Liver (tissue), 9 donors: ENCODE results near the gene CDH13. TPM values are rescaled to one million over a fixed set of nuclear protein-coding genes. Genes with fewer than 3 reads are reported as not detected.

ENCODE experiments used
- DNase-seq: peaks from one replicate; pipeline ENCODE4 v3.0.0-alpha.2; 2017; ENCODE audit warnings: low spot score
- H3K27ac ChIP-seq, 2 donors: one replicate each; pipeline ENCODE4 v1.7.0; 2013; ENCODE audit warnings: inconsistent platforms in 2 of 2, low read length in 2 of 2, control low read depth in 1 of 2, low read depth in 1 of 2, mild to moderate bottlenecking in 1 of 2
- H3K27me3 ChIP-seq, 4 donors: one replicate each; pipeline versions ENCODE4 v1.6.1 to v1.7.0; 2013; ENCODE audit warnings: low read length in 3 of 4, inconsistent platforms in 1 of 4, mild to moderate bottlenecking in 1 of 4, moderate library complexity in 1 of 4; ENCODE audit not compliant: control insufficient read depth in 4 of 4, insufficient read depth in 4 of 4
- H3K36me3 ChIP-seq, 4 donors: one replicate each; pipeline versions ENCODE4 v1.6.1 to v1.7.0; 2013; ENCODE audit warnings: low read length in 3 of 4, mild to moderate bottlenecking in 3 of 4, low read depth in 1 of 4, moderate library complexity in 1 of 4; ENCODE audit not compliant: control insufficient read depth in 4 of 4, insufficient read depth in 3 of 4
- H3K4me1 ChIP-seq, 4 donors: one replicate each; pipeline versions ENCODE4 v1.6.1 to v1.7.0; 2013; ENCODE audit warnings: low read length in 3 of 4, mild to moderate bottlenecking in 3 of 4, moderate library complexity in 1 of 4; ENCODE audit not compliant: control insufficient read depth in 4 of 4, insufficient read depth in 4 of 4
- H3K4me3 ChIP-seq, 3 donors: one replicate each; pipeline versions ENCODE4 v1.6.1 to v1.7.0; 2013; ENCODE audit warnings: low read length in 3 of 3, control low read depth in 1 of 3, low read depth in 1 of 3, mild to moderate bottlenecking in 1 of 3
- H3K9ac ChIP-seq, 2 donors: one replicate each; pipeline ENCODE4 v1.7.0; 2013; ENCODE audit warnings: low read length in 2 of 2, mild to moderate bottlenecking in 2 of 2, moderate library complexity in 2 of 2, control low read depth in 1 of 2, low read depth in 1 of 2
- H3K9me3 ChIP-seq, 4 donors: one replicate each; pipeline versions ENCODE4 v1.6.1 to v1.7.0; 2013; ENCODE audit warnings: low read length in 3 of 4; ENCODE audit not compliant: control insufficient read depth in 4 of 4
- EGR1 ChIP-seq, 2 donors: IDR thresholded peaks; 2 replicates each; pipeline ENCODE4 v1.6.1; 2016 to 2018; ENCODE audit warnings: antibody characterized with exemption in 2 of 2, low read depth in 2 of 2
- FOXA1 ChIP-seq: IDR thresholded peaks from 2 replicates; pipeline ENCODE4 v1.6.1; 2016; ENCODE audit warnings: antibody characterized with exemption
- FOXA2 ChIP-seq: IDR thresholded peaks from 2 replicates; pipeline ENCODE4 v1.6.1; 2016; ENCODE audit warnings: antibody characterized with exemption
- GABPA ChIP-seq, 2 donors: IDR thresholded peaks in 1 of 2; conservative IDR thresholded peaks in 1 of 2; 2 replicates each; pipeline ENCODE4 v1.6.1; 2016; ENCODE audit warnings: antibody characterized with exemption in 2 of 2, mild to moderate bottlenecking in 1 of 2, moderate library complexity in 1 of 2
- HNF4G ChIP-seq: IDR thresholded peaks from 2 replicates; pipeline ENCODE4 v1.6.1; 2016; ENCODE audit warnings: antibody characterized with exemption
- JUND ChIP-seq, 2 donors: IDR thresholded peaks; 2 replicates each; pipeline ENCODE4 v1.6.1; 2016; ENCODE audit warnings: antibody characterized with exemption in 2 of 2
- NR2F2 ChIP-seq: IDR thresholded peaks from 2 replicates; pipeline ENCODE4 v1.6.1; 2016; ENCODE audit warnings: antibody characterized with exemption
- RAD21 ChIP-seq, 2 donors: IDR thresholded peaks; 2 replicates each; pipeline ENCODE4 v1.6.1; 2016; ENCODE audit warnings: antibody characterized with exemption in 2 of 2, mild to moderate bottlenecking in 2 of 2
- SP1 ChIP-seq: IDR thresholded peaks from 2 replicates; pipeline ENCODE4 v1.6.1; 2018; ENCODE audit warnings: antibody characterized with exemption, mild to moderate bottlenecking
- TAF1 ChIP-seq: conservative IDR thresholded peaks from 2 replicates; pipeline ENCODE4 v1.6.1; 2016; ENCODE audit warnings: antibody characterized with exemption, mild to moderate bottlenecking
- YY1 ChIP-seq: IDR thresholded peaks from 2 replicates; pipeline ENCODE4 v1.6.1; 2016; ENCODE audit warnings: antibody characterized with exemption, mild to moderate bottlenecking
- WGBS: extraction: QIAGEN DNeasy Blood & Tissue Kit; methylation state at CpG from one replicate; pipeline ENCODE4 v1.1.7; 2013; 5-methylcytosine and 5-hydroxymethylcytosine counted together
- polyA plus RNA-seq, 2 donors: library from polyadenylated mRNA; stranded (reverse) in 1 of 2; unstranded in 1 of 2; fragments of 200-250 nt in 1 of 2; fragments of >200 nt in 1 of 2; fragmentation: Nextera tagmentation in 1 of 2; extraction: Ambion mirVana in 1 of 2; gene quantifications; one replicate each; pipeline versions ENCODE4 v1.2.1 to v1.2.3, GENCODE V29; 2013 to 2015
- total RNA-seq, 2 donors: library from RNA; depleted of rRNA; stranded (reverse); fragments of >200 nt; gene quantifications; one replicate each; pipeline ENCODE4 v1.2.3, GENCODE V29; 2014
- TF ChIP-seq, protein P1 (sequence below): IDR thresholded peaks from 2 replicates; pipeline ENCODE4 v1.6.1; 2016; ENCODE audit warnings: antibody characterized with exemption
- TF ChIP-seq, protein P2 (sequence below): IDR thresholded peaks from 2 replicates; pipeline ENCODE4 v1.6.1; 2016; ENCODE audit warnings: antibody characterized with exemption, mild to moderate bottlenecking
- TF ChIP-seq, protein P3 (sequence below): IDR thresholded peaks from 2 replicates; pipeline ENCODE4 v1.6.1; 2016; ENCODE audit warnings: antibody characterized with exemption
- TF ChIP-seq, protein P4 (sequence below): fragments of 150-350 bp; IDR thresholded peaks from 2 replicates; pipeline ENCODE4 v1.5.1; 2017; ENCODE audit warnings: improper control_type of control experiment, low read depth, low read length; ENCODE audit not compliant: missing input control
- donor health status: healthy.
- donor health status: healthy.
- donor health status: healthy.
- donor health status: healthy.
- donor health status: healthy.

Gene CDH13
- total and polyA plus RNA-seq, 4 donors = 0.21 to 1.5 (median 0.58) TPM

DNA sequence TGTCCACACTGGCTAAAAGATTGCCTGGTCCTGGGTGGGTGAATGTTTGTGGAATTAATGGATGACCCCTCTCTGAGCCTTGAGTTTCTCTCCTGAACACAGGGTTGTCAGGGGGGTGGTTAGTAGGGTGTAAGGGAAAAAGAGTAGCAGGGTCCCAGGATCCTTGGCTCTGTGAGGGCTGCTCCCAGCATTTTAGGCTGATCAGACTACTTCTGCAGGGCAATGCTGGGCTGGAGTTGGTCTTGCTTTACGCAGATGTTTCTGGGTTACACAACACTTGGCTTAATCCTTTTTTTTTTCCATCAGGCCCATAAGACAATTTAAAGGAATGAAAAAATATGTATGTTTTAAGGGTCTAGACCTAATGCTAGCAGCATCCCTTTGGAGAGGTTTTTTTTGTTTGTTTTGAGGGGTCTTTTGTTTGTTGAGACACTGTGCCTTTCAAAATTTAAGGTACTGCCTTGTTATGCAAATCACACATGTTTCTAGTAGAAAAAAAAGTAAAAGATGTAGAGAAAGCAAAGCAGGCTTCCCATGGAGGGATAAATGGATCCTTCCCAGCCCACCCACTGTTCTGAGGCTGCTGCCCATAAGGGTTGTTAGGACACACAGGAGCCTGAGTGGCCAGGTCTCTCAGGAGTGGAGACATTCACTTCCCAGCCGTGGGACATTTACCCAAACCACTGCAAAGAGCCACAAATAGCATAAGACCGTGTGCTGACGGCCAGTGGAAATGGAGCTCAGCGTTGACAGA, 955.4 kb downstream of the CDH13 start:
- peaks cover 0 to 1% (median 0%) of the 10 kb centered on the region in 4 donors for H3K27me3 ChIP-seq
- TF ChIP-seq JUND (IDR thresholded peaks at IDR 0.05) (no peak), NR2F2 (no peak), YY1 (no peak), GABPA (IDR thresholded peaks at IDR 0.05 in 1 of 2, conservative IDR thresholded peaks at IDR 0.05 in 1 of 2) (no peak)
- H3K4me3 ChIP-seq = no peak overlapping the region
- WGBS = 70% methylated on average over 5 of the region's 5 CpGs
- H3K9me3 ChIP-seq = no peaks in the 10 kb centered on the region
- DNase-seq = no peak
- no peak overlapping the region for H3K9ac ChIP-seq
- no peak overlapping the region for H3K27ac ChIP-seq
- H3K36me3 ChIP-seq = no peaks in the 10 kb centered on the region
- H3K4me1 ChIP-seq = no peaks in the 10 kb centered on the region

DNA sequence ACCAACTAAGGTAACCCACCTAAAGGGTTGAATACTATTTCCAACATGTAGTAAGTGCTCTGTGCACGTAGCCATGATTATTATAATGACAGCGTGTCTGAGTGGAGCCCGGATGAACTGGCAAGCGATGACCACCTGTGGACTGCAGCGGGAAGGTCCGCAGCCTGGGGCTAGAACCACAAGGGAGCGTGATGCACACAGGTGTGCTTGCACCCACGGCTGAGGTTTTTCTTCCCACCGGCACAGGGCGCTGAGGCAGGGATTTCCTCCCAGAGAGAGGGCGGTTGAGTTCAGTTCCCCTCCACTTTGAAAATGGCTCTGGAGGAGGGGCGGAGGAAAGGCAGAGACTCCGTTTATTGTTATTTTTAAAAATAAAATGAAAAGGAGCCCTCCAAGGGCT, 959.3 kb downstream of the CDH13 start:
- Histone ChIP-seq H3K9ac (no peak overlapping the region), H3K27me3 (no peaks in the 10 kb centered on the region), H3K4me3 (no peak overlapping the region), H3K36me3 (no peaks in the 10 kb centered on the region), H3K27ac (no peak overlapping the region), H3K4me1 (no peaks in the 10 kb centered on the region), H3K9me3 (no peaks in the 10 kb centered on the region)
- TF ChIP-seq FOXA2 = no peak
- TF ChIP-seq TAF1 = no peak
- no peak for TF ChIP-seq HNF4G
- TF ChIP-seq EGR1 (IDR thresholded peaks at IDR 0.05; ENCODE audit: low read depth in 2 of 2) = no peak
- TF ChIP-seq, protein P1, sequence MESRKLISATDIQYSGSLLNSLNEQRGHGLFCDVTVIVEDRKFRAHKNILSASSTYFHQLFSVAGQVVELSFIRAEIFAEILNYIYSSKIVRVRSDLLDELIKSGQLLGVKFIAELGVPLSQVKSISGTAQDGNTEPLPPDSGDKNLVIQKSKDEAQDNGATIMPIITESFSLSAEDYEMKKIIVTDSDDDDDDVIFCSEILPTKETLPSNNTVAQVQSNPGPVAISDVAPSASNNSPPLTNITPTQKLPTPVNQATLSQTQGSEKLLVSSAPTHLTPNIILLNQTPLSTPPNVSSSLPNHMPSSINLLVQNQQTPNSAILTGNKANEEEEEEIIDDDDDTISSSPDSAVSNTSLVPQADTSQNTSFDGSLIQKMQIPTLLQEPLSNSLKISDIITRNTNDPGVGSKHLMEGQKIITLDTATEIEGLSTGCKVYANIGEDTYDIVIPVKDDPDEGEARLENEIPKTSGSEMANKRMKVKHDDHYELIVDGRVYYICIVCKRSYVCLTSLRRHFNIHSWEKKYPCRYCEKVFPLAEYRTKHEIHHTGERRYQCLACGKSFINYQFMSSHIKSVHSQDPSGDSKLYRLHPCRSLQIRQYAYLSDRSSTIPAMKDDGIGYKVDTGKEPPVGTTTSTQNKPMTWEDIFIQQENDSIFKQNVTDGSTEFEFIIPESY = no peak
- no peak for TF ChIP-seq JUND (IDR thresholded peaks at IDR 0.05)
- TF ChIP-seq RAD21 (IDR thresholded peaks at IDR 0.05) = no peak
- TF ChIP-seq FOXA1 = no peak
- no peak for TF ChIP-seq YY1
- no peak for DNase-seq
- 76% methylated on average over 13 of the region's 13 CpGs for WGBS

DNA sequence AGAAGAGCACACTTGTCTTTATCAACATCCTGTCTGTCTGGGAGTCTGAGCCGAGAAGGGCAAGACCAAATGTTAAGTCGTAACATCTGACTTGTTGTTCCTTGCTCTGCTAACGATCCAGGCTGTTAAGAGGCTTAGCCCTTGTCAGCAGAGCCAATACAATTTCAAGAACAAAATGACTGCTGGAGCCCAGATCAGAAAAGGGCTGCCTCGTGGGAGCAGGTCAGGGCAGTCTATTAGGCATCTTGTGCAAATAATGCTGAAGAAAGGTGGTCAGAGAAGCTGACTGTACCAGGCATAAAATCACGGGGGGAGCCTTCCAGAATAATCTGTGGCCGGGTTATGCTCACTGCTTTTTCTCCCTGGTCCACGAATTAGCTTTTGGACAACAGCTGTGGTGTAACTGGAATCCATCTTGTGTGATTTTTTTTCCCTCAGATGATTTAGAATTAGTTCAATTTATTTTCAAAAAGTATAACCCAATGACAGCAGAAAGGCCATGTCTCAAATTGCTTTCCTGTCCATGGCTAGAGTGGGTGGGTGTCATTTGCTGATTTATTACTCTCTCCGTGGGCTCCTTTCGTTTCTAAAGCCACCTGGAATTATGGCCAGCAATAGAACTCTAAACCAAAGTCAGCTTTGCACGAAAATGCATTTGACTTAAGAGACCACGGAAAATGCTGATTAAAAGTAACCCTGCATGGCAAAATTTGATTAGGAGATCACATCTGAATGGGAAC, 959.9 kb downstream of the CDH13 start:
- DNase-seq = no peak
- WGBS = 37% methylated on average over 11 of the region's 11 CpGs
- H3K9me3 ChIP-seq = no peaks in the 10 kb centered on the region

More for the DNA sequence above, 959.9 kb downstream of the CDH13 start:
- no peak overlapping the region for H3K4me3 ChIP-seq
- H3K36me3 ChIP-seq = no peaks in the 10 kb centered on the region
- no peaks in the 10 kb centered on the region for H3K27me3 ChIP-seq
- H3K4me1 ChIP-seq = no peaks in the 10 kb centered on the region
- H3K27ac ChIP-seq = no peak overlapping the region
- TF ChIP-seq, protein P2, sequence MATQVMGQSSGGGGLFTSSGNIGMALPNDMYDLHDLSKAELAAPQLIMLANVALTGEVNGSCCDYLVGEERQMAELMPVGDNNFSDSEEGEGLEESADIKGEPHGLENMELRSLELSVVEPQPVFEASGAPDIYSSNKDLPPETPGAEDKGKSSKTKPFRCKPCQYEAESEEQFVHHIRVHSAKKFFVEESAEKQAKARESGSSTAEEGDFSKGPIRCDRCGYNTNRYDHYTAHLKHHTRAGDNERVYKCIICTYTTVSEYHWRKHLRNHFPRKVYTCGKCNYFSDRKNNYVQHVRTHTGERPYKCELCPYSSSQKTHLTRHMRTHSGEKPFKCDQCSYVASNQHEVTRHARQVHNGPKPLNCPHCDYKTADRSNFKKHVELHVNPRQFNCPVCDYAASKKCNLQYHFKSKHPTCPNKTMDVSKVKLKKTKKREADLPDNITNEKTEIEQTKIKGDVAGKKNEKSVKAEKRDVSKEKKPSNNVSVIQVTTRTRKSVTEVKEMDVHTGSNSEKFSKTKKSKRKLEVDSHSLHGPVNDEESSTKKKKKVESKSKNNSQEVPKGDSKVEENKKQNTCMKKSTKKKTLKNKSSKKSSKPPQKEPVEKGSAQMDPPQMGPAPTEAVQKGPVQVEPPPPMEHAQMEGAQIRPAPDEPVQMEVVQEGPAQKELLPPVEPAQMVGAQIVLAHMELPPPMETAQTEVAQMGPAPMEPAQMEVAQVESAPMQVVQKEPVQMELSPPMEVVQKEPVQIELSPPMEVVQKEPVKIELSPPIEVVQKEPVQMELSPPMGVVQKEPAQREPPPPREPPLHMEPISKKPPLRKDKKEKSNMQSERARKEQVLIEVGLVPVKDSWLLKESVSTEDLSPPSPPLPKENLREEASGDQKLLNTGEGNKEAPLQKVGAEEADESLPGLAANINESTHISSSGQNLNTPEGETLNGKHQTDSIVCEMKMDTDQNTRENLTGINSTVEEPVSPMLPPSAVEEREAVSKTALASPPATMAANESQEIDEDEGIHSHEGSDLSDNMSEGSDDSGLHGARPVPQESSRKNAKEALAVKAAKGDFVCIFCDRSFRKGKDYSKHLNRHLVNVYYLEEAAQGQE = no peak
- no peak for TF ChIP-seq TAF1
- no peak for TF ChIP-seq SP1
- TF ChIP-seq NR2F2 = no peak
- TF ChIP-seq HNF4G = no peak
- TF ChIP-seq, protein P3, sequence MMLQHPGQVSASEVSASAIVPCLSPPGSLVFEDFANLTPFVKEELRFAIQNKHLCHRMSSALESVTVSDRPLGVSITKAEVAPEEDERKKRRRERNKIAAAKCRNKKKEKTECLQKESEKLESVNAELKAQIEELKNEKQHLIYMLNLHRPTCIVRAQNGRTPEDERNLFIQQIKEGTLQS = no peak
- no peak for TF ChIP-seq YY1
- TF ChIP-seq RAD21 (IDR thresholded peaks at IDR 0.05) = no peak
- TF ChIP-seq, protein P4, sequence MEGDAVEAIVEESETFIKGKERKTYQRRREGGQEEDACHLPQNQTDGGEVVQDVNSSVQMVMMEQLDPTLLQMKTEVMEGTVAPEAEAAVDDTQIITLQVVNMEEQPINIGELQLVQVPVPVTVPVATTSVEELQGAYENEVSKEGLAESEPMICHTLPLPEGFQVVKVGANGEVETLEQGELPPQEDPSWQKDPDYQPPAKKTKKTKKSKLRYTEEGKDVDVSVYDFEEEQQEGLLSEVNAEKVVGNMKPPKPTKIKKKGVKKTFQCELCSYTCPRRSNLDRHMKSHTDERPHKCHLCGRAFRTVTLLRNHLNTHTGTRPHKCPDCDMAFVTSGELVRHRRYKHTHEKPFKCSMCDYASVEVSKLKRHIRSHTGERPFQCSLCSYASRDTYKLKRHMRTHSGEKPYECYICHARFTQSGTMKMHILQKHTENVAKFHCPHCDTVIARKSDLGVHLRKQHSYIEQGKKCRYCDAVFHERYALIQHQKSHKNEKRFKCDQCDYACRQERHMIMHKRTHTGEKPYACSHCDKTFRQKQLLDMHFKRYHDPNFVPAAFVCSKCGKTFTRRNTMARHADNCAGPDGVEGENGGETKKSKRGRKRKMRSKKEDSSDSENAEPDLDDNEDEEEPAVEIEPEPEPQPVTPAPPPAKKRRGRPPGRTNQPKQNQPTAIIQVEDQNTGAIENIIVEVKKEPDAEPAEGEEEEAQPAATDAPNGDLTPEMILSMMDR = no peak
- H3K9ac ChIP-seq = no peak overlapping the region
